NOMO-1 treated with dmso at 0.1 percent for 144 hours (cell line): ENCODE measurements around the gene PHYHIPL.
"Not testable (repeated sequence)": the region's sequence is repeated elsewhere in the genome, so short reads cannot be mapped to it uniquely, and the experiment has no call there.

Experiments used
- DNase-seq: peaks from one replicate; lab custom pipeline; 2025; ENCODE audit not compliant: unreplicated experiment; lab: John Stamatoyannopoulos, UW

PHYHIPL gene

DNA sequence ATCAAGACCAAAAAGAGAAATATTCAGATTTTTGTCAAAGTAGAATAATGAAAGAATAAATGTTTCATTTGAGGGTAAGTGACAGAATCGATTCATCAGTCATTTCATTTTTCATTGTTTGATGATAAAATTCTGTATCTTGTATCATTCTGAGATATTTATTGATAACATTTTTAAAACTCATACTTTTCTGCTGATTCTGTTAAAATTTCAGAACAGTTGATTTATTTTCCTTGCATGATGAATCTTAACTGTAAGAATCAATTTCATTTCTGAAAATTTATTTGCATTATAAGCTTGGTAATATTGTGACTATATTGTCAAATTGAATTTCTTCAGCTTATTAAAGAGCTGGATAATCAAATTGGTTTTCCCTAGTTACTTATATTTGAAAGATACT lies 13.9 kb downstream of the PHYHIPL start:
- no peak for DNase-seq

DNA sequence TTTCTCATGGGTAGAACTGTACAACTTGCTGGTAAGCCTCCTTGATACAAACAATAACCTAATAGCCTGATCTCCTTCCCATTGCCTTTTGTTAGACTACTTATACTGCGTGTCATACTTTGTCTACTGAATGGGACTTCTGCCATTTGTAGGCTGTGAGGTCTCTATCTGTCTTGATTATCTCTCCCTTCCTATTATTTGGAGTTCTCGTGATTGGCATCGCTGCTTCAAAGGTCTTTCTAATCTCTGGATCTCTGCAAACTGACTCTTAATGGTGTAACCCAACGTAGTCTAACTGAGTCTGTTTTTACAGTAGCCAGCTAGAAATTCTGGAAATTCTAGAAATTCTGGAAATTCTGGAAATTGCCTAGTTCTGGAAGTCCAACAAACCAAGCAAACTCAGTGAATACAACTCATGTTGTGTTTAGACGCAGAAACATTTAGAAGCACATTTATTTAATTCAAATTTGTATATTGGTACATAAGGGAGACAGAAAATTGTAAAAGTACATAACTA lies 29.8 kb downstream of the PHYHIPL start:
- no peak for DNase-seq

DNA sequence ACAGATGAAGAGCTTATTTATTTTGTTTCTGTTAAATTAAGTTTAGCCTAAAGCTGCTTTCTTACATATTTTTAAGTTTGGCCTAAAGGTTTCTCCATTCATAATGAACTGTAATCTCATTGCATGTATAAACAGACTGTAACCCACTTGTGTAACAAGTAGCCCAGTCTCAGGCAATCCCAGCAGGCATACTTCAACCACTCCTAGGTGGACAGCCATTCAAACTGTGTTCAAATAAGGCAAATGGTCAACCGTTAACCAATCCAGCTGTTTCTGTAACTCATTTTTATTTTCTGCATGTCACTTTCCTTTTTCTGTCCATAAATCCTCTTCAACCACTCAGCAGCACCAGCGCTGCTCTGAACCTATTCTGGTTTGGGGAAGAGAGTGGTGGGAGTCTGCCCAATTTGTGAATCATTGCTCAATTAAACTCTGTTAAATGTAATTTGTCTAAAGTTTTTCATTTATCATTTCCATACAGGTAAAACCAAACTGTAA lies 35.9 kb downstream of the PHYHIPL start:
- no peak for DNase-seq

DNA sequence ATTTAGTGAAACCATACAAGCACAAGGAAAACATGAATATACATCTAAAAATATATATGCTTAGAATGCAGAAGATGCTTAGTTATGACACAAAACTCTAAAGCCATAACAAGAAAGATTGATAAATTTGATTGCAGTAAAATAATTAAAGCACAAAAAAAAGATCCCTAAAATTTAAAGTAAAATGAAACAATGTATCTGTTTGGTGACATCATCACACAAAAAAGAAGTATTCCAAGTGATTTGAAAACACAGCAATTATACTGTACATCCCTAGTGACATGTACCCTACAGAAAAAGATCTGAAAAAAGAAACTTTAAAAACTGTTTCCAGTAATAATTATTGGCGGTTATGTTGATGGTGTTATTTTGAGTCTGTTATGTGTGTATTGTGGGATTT lies 37.7 kb downstream of the PHYHIPL start:
- no peak for DNase-seq

DNA sequence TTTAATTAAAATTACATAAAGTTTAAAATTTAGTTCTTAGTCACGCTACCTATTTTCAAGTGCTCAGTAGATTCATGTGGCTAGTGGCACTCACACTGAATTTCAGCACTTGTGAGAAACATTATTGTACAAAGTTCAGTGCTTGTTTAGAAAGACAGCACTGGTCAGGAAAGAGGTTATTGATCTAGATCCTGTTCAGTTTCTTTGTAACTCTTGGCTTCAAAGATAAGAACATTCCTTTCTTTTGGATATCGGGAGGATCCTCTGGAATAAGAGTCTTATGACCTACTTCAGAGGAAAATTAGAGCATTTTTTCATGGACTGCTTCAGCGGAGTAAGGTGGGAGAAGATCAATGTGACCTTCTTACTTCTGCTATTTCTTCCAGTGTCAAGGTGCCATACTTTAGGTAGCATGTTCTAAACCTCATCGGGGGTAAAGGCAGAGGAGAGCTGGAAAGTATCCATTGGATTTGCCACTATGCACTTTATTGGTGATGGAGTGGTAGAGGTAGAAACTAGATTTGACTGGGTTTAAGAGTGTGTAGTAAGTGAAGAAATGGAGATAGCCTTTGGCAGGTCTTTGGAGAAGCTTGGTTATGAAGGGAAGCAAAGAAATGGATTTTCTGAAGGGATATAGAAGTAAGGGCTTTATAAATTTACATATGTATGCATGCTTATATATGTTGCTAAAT lies 39.9 kb downstream of the PHYHIPL start:
- no peak for DNase-seq

DNA sequence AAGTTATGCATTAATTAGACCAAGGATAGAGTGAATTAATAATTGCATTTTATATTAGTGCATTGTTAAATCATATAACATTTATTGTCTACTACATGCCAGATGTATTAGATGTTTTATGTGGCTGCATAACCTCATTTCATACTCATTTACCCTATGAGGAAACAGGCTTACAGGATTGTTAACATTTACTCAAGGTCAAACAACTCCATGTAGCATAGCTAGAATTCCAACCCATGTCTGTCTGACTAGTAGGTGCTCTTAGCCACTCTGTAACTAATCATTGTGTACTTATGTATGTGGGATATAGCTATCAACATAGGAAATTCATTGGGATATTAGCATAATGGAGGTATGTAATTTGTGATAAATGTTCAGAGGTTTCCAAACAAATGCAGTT lies 46.3 kb downstream of the PHYHIPL start:
- DNase-seq = no peak

DNA sequence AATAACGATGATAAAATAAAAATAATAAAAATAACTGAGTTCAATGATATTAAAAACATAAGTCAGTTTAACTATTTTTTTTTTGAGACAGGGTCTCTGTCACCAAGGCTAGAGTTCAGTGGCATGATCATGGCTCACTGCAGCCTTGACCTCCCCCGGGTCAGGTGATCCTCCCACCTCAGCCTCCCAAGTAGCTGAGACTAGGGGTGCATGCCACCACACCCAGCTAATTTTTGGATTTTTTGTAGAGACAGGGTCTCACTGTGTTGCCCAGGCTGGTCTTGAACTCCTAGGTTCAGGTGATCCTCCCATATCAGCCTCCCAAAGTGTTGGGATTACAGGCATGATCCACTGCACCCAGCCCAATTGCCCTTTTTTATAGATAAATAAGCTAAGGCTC lies 47.2 kb downstream of the PHYHIPL start:
- not testable (repeated sequence) for DNase-seq

DNA sequence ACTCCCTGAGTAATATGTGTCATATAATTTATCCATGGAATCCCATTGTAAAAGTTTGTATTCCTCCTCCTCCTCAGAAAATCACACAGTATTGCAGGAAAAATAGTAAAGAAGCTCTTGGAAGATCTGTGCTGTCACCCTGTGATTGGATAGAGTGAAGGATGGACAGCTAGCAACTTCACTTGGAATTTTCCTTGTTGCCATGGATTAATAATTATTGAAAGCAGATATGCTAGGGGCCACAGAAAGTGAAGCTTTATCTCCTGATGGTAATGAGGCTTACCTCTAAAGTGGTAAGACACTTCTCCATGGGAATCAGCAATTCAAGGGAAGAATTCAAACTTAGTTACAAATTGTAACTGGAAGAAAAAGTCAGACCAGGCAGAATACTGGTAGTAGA lies 48.8 kb downstream of the PHYHIPL start:
- no peak for DNase-seq

DNA sequence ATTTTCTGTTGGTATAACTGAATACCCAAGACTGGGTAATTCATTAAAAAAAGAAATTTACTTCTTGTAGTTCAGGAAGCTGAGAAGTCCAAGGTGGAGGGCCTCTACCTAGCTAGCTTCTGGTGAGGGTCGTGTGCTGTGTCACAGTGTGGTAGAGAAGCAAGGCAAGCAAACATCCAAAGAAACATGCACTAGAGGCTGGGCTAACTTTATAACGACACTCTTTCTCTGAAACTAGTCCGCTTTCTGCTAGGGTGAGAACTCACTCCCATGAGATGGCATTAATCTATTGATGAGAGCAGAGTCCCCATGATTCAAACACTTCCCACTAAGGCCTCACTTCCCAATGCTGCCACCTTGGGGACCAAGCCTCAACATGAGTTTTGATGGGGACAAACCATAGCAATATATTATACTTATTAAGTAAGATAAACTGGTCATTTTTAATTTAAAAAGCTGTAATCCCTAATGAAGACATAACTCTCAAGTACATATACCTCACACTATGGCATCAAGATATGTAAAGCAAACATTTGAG lies 50.8 kb downstream of the PHYHIPL start:
- no peak for DNase-seq

DNA sequence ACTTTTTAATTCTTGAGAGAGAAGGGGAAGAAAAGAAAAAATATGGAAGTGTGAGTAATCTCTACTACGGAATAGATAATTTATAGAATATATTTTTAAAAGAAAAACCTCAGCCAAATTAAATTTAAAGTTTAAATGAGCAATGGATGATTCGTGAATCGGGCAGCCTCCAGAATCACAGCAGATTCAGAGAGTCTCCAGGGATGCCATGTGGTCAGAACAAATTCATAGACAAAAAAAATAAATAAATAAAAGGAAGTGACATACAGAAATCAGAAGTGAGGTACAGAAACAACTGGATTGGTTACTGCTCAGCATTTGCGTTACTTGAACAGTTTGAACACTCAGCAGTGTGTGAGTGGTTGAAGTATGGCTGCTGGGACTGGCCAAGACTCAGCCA lies 53.0 kb downstream of the PHYHIPL start:
- DNase-seq = no peak

DNA sequence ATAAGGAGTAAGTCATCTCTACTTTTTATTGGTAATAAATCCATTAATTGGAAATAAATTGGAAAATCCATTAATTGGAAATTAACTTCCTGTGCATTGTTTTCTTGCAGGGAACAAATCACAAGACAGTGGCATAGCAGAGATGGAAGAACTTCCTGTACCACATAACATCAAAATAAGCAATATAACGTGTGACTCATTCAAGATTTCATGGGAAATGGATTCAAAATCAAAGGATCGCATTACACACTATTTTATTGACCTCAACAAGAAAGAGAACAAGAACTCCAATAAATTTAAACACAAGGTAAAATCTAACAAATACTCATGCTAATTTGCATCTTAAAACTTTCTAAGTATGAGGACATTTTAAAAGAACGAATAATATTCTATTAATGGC lies 57.8 kb downstream of the PHYHIPL start:
- DNase-seq = no peak

DNA sequence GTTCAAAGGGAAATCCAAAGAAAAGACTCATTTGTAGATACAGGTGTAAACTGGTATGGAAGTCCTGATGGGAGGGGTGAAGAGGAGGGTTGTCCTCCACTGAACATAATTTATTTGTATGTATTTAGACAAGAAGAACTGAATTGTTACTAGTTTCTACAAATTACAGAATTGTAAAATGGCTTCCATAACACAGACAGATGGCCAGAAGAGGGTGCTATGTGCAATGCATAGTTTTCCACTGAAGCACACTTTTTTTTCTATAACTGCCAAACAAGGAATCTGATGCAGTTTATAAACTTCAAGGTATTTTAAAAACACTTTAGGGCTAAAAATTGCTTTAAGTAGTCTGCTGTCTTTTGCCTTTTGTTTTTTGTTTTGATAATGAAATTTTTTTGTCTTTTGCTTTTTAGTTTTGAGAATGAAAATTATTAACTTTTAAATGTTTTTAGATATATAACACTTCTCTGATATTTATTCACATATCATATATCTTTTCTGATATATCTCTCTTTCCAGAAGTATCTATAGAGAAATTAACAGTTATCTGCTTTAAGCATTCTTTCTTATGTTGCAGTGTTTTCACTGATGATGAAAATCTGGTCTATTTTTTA lies 58.5 kb downstream of the PHYHIPL start:
- no peak for DNase-seq

DNA sequence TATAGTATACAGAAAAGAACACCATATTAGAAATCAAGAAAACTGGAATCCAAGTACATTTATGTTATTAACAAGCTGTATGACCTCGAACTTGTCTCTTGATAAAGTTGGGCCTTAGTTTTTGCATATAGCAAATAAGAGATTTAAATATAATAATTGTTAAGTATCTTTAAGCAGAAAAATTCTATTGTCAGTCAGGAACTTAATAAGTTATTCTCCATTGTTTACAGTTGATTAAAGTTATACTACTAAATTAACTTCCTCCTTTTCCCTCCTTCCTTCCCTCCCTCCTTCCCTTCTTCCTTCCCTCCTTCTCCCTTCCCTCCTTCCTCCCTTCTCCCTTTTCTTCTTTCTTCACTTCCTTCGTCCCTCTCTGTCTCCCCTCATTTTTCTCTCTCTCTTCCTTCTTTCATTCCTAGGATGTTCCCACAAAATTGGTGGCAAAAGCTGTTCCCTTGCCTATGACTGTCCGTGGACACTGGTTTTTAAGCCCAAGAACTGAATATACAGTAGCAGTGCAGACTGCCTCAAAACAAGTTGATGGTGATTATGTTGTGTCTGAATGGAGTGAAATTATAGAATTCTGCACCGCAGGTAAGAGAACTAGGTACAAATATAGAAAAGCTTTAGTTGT lies 59.7 kb downstream of the PHYHIPL start:
- no peak for DNase-seq

DNA sequence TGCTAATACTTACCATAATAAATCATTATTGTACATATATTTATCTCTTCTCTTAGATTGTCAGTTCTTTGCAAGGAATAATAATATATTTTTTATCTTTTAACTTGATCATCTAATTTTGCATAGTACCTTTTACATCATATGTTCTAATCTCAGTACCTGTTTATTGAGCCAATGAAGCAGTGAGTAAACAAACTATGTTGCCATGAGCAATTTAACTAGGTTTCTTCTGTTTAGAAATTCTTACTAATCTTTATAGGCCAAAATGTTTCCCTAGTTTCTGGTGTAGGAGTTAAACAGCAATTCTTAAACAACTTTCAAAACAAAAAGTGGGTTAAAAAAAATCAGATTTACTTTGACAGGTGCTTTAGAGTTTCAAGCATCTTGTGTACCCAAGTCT lies 61.3 kb downstream of the PHYHIPL start:
- DNase-seq = no peak

DNA sequence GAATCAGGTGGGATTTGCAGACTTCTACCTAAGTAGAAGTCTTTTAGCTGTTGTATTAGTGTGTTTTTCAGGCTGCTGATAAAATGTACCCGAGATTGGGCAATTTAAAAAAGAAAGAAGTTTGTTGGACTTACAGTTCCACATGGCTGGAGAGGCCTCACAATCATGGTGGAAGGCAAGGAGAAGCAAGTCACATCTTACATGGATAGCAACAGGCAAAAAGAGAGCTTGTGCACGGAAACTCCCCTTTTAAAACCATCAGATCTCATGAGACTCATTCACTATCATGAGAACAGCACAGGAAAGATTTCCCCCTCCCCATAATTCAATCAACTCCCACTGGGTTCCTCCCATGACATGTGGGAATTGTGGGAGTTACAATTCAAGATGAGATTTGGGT lies 62.7 kb downstream of the PHYHIPL start:
- not testable (repeated sequence) for DNase-seq

DNA sequence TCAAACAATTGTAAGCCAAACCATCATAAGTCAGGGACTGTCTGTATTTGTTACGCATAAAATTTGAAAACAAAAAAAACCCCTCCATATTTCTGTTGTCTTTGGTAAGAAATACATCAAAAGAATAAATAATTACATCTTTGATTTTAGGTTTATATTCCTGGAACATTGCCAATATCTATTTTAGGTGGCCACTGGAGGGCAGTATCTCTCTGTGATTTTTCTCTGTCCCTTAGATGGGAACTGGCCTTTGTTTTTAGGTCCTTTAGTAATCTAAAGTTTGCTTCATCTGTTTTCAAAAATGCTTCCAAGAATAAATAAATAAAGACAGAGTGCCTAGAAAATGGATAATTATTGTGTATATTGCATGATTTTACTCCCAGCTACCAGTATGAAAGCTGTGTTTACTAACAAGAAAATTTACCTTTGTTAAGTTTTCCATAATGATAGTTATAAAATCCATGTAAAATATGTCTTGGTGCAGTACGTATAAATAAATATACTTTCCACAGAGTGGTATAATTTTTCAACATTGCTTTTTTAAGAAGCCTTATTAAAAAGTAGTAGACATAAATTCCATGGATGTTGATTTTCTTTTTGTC lies 64.2 kb downstream of the PHYHIPL start:
- DNase-seq = no peak

DNA sequence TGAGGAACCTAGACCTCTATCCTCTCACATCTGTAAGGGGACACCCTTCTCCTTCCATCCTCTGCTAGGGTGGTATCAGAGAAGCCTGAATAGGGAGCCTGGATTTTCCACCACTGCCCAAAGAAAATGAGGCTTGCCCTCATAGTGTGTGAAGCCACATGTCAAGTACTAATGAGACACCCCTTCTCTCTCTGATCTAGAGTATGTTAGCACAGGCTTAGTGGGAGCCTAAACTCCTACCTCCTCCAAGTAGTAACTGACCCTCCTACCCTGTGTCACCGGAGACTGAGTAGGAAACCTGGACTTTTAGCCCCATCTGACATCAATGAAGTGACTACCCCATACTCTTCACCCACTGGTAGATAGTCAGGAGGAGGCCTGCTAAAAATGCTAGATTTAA lies 65.6 kb downstream of the PHYHIPL start:
- DNase-seq = no peak

DNA sequence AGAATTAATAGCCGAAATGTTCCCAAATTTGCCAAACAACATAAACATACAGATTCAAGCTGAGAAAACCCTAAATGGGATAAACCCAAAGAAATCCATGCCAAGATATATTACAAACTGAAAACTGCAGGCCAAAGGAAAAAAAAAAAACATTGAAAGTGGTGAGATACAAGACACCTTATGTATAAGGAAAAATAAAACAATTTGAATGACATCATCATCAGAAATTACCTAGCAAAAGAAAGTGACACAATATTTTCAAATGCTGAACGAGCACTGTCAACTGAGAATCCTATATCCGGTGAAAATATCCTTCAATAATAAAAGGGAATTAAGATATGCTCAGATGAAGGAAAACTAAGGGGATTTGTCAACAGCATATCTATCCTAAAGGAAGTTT lies 66.5 kb downstream of the PHYHIPL start:
- no peak for DNase-seq

DNA sequence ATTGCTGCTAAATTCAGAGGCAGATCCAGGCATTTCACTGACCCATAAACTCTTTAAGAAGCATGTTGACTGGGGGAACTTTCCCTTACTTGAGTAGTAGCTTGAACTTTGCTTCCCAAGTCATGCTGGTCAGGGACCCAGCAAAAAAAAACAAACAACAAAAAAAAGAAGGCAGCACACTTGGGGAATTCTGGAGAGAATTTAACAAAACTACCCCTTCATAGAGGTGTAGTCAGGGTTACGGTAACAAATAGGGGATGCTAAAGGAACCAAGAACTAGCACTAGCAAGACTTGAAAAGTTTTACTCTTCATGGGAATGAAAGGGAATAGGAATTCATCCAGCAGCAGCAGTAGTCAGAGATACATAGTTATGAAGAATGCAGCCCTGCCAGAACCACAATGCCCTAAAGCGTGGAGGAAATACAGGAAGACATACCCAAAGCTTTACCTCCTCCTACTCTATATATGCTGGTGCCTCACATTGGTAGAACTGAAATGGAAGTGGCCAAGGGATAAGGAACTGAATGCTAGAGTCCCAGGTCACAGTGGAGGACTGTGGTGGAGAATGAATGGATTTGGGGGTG lies 67.3 kb downstream of the PHYHIPL start:
- DNase-seq = no peak

DNA sequence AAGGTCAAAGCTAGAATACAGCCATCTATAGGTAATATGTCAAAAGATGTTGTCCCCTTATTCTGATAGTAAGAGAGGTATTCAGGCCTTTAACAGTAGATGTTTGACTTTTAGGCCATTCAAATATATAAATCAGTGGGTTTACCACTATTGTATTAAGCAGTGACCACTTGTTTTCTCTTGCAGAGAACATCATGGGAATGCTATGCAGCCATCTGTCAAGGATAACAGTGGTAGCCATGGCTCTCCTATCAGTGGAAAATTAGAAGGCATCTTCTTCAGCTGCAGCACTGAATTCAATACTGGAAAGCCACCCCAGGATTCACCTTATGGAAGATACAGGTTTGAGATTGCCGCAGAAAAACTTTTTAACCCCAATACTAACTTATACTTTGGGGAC lies 68.4 kb downstream of the PHYHIPL start:
- DNase-seq = no peak

DNA sequence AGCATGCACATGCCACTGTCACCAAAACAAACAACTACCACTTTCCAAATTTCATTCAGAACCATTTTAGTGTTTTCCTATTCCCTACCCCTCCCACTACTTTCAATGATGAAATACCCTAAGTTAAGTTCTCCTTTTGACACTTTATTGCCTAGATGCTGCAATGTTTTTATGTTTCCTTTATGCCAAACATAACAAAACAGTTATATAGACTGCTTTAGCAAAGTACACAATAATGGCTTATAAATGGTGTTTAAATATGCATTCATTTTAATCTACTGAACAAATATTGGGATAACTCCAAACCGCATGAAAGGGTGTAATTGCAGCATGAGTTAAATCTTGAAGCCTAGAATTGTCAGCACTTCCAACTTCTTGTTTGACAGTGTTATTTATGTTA lies 69.2 kb downstream of the PHYHIPL start:
- no peak for DNase-seq
